CD4-positive, alpha-beta T cell (primary cell): ENCODE results near the gene FGF22. TPM values are rescaled to one million over a fixed set of nuclear protein-coding genes. Genes with fewer than 3 reads are reported as not detected.

ENCODE experiments used
- ATAC-seq: fragments of 200-7000 bp; cut with Tn5 transposase; one replicate; pipeline ENCODE4 v1.10.0; 2022; ENCODE audit warnings: mild to moderate bottlenecking; ENCODE audit not compliant: poor library complexity
- CTCF ChIA-PET: fragments of 350-600 bp; sonication (Branson Sonifier 250); formaldehyde crosslinking; loops from one replicate; lab custom pipeline; 2021; ENCODE audit warnings: antibody characterized with exemption, inconsistent platforms; lab: Charles Lee
- POLR2A ChIA-PET: fragments of 350-600 bp; sonication (Branson Sonifier 250); formaldehyde crosslinking; loops from one replicate; lab custom pipeline; 2021; ENCODE audit warnings: antibody characterized with exemption, inconsistent platforms; lab: Charles Lee
- DNase-seq, 14 experiments: peaks; one replicate each; pipeline ENCODE4 v3.0.0-alpha.2; 2013 to 2020; ENCODE audit warnings: mixed read lengths in 2 of 14
- H3K27ac ChIP-seq, 2 donors: one replicate each; pipeline versions ENCODE4 v1.5.1 to v1.7.0; 2013; ENCODE audit warnings: low read length in 2 of 2, low read depth in 1 of 2, mild to moderate bottlenecking in 1 of 2
- H3K27me3 ChIP-seq, 2 experiments: 1 replicate in 1 of 2; 2 replicates in 1 of 2; pipeline versions ENCODE4 v1.6.1 to v1.7.0; 2013; ENCODE audit warnings: low read length in 2 of 2, control low read depth in 1 of 2, mild to moderate bottlenecking in 1 of 2, moderate library complexity in 1 of 2; ENCODE audit not compliant: insufficient read depth in 2 of 2, control insufficient read depth in 1 of 2
- H3K36me3 ChIP-seq: one replicate; pipeline ENCODE4 v1.6.1; 2013; ENCODE audit warnings: low read length, control low read depth; ENCODE audit not compliant: insufficient read depth
- H3K4me1 ChIP-seq: one replicate; pipeline ENCODE4 v1.6.1; 2013; ENCODE audit warnings: low read length, control low read depth; ENCODE audit not compliant: insufficient read depth
- H3K4me3 ChIP-seq: one replicate; pipeline ENCODE4 v1.5.1; 2013; ENCODE audit warnings: mild to moderate bottlenecking, low read length, moderate library complexity
- H3K9me3 ChIP-seq, 2 experiments: 1 replicate in 1 of 2; 2 replicates in 1 of 2; pipeline versions ENCODE4 v1.6.1 to v1.7.0; 2013; ENCODE audit warnings: low read length in 2 of 2, mild to moderate bottlenecking in 2 of 2, control low read depth in 1 of 2, moderate library complexity in 1 of 2; ENCODE audit not compliant: control insufficient read depth in 1 of 2, insufficient read depth in 1 of 2
- H3K27ac Mint-ChIP-seq: one replicate; pipeline ENCODE4 v1.8.0; 2020; ENCODE audit warnings: mixed read lengths
- H3K27me3 Mint-ChIP-seq: one replicate; pipeline ENCODE4 v1.8.0; 2021; ENCODE audit warnings: mixed read lengths
- H3K36me3 Mint-ChIP-seq: one replicate; pipeline ENCODE4 v1.8.0; 2021; ENCODE audit warnings: low read depth, mixed read lengths
- H3K4me1 Mint-ChIP-seq: one replicate; pipeline ENCODE4 v1.8.0; 2021; ENCODE audit warnings: low read depth, mixed read lengths
- H3K4me3 Mint-ChIP-seq: one replicate; pipeline ENCODE4 v1.8.0; 2020; ENCODE audit warnings: mild to moderate bottlenecking, mixed read lengths
- H3K9me3 Mint-ChIP-seq: one replicate; pipeline ENCODE4 v1.8.0; 2020; ENCODE audit warnings: mixed read lengths
- CTCF ChIP-seq: fragments of 200-600 bp; IDR thresholded peaks from one replicate; pipeline ENCODE4 v1.8.0; 2022; ENCODE audit warnings: antibody characterized with exemption, mild to moderate bottlenecking
- intact Hi-C, 2 experiments: fragments of 100-400 bp; cut with DNase I in 1 of 2; cut with micrococcal nuclease in 1 of 2; formaldehyde crosslinking; loops; one replicate each; pipeline versions ENCODE4 v1.15.1 to v1.9.0; 2023 to 2025; cut with DNase I, micrococcal nuclease
- total RNA-seq, 174 experiments: library from RNA in 2 of 174; stranded (reverse) in 2 of 174; gene quantifications; one replicate each; pipeline ENCODE4 v1.2.3 and lab custom pipeline; 2021 to 2026

The FGF22 gene
- total RNA-seq, 2 experiments from 2014 or later, result 0.42 to 0.49 TPM

- H3K27ac ChIP-seq, result no peak overlapping the region
- peaks cover 1% of the 10 kb centered on the region for H3K4me1 ChIP-seq
- H3K36me3 ChIP-seq, result no peaks in the 10 kb centered on the region
- no peak for ATAC-seq
- intact Hi-C loops, result no loop called here
- DNase-seq, result peak in 1 of 14 experiments; percentile 10
- Mint-ChIP-seq H3K9me3 (no peaks in the 10 kb centered on the region), H3K4me3 (no peak overlapping the region), H3K36me3 (no peaks in the 10 kb centered on the region), H3K4me1 (no peaks in the 10 kb centered on the region), H3K27ac (no peak overlapping the region), H3K27me3 (no peaks in the 10 kb centered on the region)
- CTCF ChIA-PET, result no interaction called here
- H3K27me3 ChIP-seq, result no peaks in the 10 kb centered on the region
- H3K4me3 ChIP-seq, result no peak overlapping the region
- POLR2A ChIA-PET, result no interaction called here
- peaks cover 0 to 12% of the 10 kb centered on the region in 2 experiments for H3K9me3 ChIP-seq
- no peak for TF ChIP-seq CTCF
These were observed 47.1 kb downstream of the FGF22 start for GRCh38 chr19:686589-687297.

- Histone ChIP-seq H3K4me3 (no peak overlapping the region), H3K9me3 (peaks cover 0 to 8% of the 10 kb centered on the region in 2 experiments), H3K27me3 (no peaks in the 10 kb centered on the region), H3K36me3 (no peaks in the 10 kb centered on the region), H3K27ac (no peak overlapping the region), H3K4me1 (no peaks in the 10 kb centered on the region)
- Mint-ChIP-seq H3K4me3 (no peak overlapping the region), H3K27ac (no peak overlapping the region), H3K36me3 (no peaks in the 10 kb centered on the region), H3K4me1 (no peaks in the 10 kb centered on the region), H3K9me3 (no peaks in the 10 kb centered on the region), H3K27me3 (no peaks in the 10 kb centered on the region)
- intact Hi-C loops, result no loop called here
- CTCF ChIA-PET, result no interaction called here
- ATAC-seq (no peak), DNase-seq (no peak)
- TF ChIP-seq CTCF, result no peak
- POLR2A ChIA-PET, result no interaction called here
These were observed 48.0 kb downstream of the FGF22 start for GRCh38 chr19:687569-688166.

- no peaks in the 10 kb centered on the region for H3K36me3 ChIP-seq
- Mint-ChIP-seq H3K27me3 (no peaks in the 10 kb centered on the region), H3K4me1 (no peaks in the 10 kb centered on the region), H3K9me3 (no peaks in the 10 kb centered on the region), H3K36me3 (no peaks in the 10 kb centered on the region), H3K27ac (no peak overlapping the region), H3K4me3 (no peak overlapping the region)
- DNase-seq, result no peak
- ATAC-seq, result no peak
- H3K4me3 ChIP-seq, result no peak overlapping the region
- ChIA-PET CTCF (no interaction called here), POLR2A (no interaction called here)
- H3K27ac ChIP-seq, result no peak overlapping the region
- no peaks in the 10 kb centered on the region for H3K4me1 ChIP-seq
- no peaks in the 10 kb centered on the region for H3K27me3 ChIP-seq
- peaks cover 0 to 2% of the 10 kb centered on the region in 2 experiments for H3K9me3 ChIP-seq
- no peak for TF ChIP-seq CTCF
- intact Hi-C loops, result no loop called here
These were observed 48.5 kb downstream of the FGF22 start for GRCh38 chr19:688214-688613.
